Spleen (tissue), 11 donors: ENCODE results near the gene CTNNBL1. TPM values are rescaled to one million over a fixed set of nuclear protein-coding genes. Genes with fewer than 3 reads are reported as not detected.

Experiments
- DNase-seq: peaks from one replicate; pipeline ENCODE4 v3.0.0-alpha.2; 2020
- H3K27ac ChIP-seq, 8 donors: fragments of 200-600 bp; sonication (generic) in 7 of 8; 1 replicate in 4 of 8; 2 replicates in 4 of 8; pipeline versions ENCODE4 v1.5.0 to v1.8.0; 2016 to 2021; ENCODE audit warnings: inconsistent platforms in 4 of 8, mild to moderate bottlenecking in 4 of 8, moderate library complexity in 1 of 8
- H3K27me3 ChIP-seq, 7 donors: fragments of 200-600 bp; sonication (generic) in 6 of 7; replicated peaks in 1 of 7; 1 replicate in 4 of 7; 2 replicates in 3 of 7; pipeline versions ENCODE4 v1.5.0 to v1.8.0; 2016 to 2021; ENCODE audit warnings: inconsistent platforms in 3 of 7, mild to moderate bottlenecking in 1 of 7
- H3K36me3 ChIP-seq, 6 donors: fragments of 200-600 bp; sonication (generic) in 5 of 6; 1 replicate in 4 of 6; 2 replicates in 2 of 6; pipeline versions ENCODE4 v1.5.0 to v1.8.0; 2016 to 2021; ENCODE audit warnings: inconsistent platforms in 2 of 6
- H3K4me1 ChIP-seq, 6 donors: fragments of 200-600 bp; sonication (generic) in 5 of 6; 1 replicate in 3 of 6; 2 replicates in 3 of 6; pipeline versions ENCODE4 v1.5.0 to v1.8.0; 2016 to 2021; ENCODE audit warnings: inconsistent platforms in 3 of 6
- H3K4me3 ChIP-seq, 8 donors: fragments of 200-600 bp; sonication (generic) in 7 of 8; 1 replicate in 4 of 8; 2 replicates in 4 of 8; pipeline versions ENCODE4 v1.5.0 to v1.8.0; 2016 to 2021; ENCODE audit warnings: inconsistent platforms in 4 of 8, mild to moderate bottlenecking in 4 of 8, moderate library complexity in 2 of 8
- H3K9me3 ChIP-seq, 8 donors: fragments of 200-600 bp; sonication (generic) in 7 of 8; 1 replicate in 4 of 8; 2 replicates in 4 of 8; pipeline versions ENCODE4 v1.5.0 to v1.8.0; 2016 to 2021; ENCODE audit warnings: inconsistent platforms in 4 of 8
- POLR2A ChIP-seq, 3 donors: fragments of 450-650 bp; IDR thresholded peaks; one replicate each; pipeline ENCODE4 v1.5.1; 2017; ENCODE audit warnings: antibody characterized with exemption in 3 of 3, mild to moderate bottlenecking in 1 of 3
- POLR2AphosphoS5 ChIP-seq, 3 donors: sonication (generic); formaldehyde crosslinking; IDR thresholded peaks; one replicate each; pipeline ENCODE4 v1.5.1; 2017; ENCODE audit warnings: antibody characterized with exemption in 3 of 3
- WGBS, 5 donors: extraction: QIAGEN DNeasy Blood & Tissue Kit in 3 of 5; methylation state at CpG; one replicate each; pipeline versions ENCODE4 v1.1.5 to v1.1.7; 2013 to 2018; 5-methylcytosine and 5-hydroxymethylcytosine counted together
- intact Hi-C: fragments of 100-400 bp; cut with DNase I; formaldehyde crosslinking; loops from one replicate; pipeline ENCODE4 v1.15.0; 2023; ENCODE audit warnings: low total_unique reads
- polyA plus RNA-seq, 3 donors: library from polyadenylated mRNA; stranded (reverse); fragments of 200-250 nt; gene quantifications; one replicate each; pipeline ENCODE4 v1.2.1, GENCODE V29; 2013
- total RNA-seq, 7 donors: library from RNA; depleted of rRNA in 3 of 7; stranded (reverse); fragments of >200 nt in 3 of 7; fragmentation: NEBNext Ultra II Directional in 4 of 7; extraction: Animal tissue kit (Norgen Biotek cat#: 25700) in 4 of 7; gene quantifications; one replicate each; pipeline versions ENCODE4 v1.1.0 to v1.2.1, GENCODE V29; 2016 to 2021
- TF ChIP-seq, protein P1 (sequence below), 11 experiments: fragments of 200-600 bp in 7 of 11; fragments of 450-650 bp in 4 of 11; sonication (generic) in 4 of 11; IDR thresholded peaks in 8 of 11; conservative IDR thresholded peaks in 3 of 11; 1 replicate in 7 of 11; 2 replicates in 4 of 11; pipeline versions ENCODE4 v1.4.0 to v1.8.0; 2016 to 2021; ENCODE audit warnings: antibody characterized with exemption in 11 of 11, inconsistent platforms in 4 of 11, mild to moderate bottlenecking in 1 of 11
- donor health status: healthy with polysubstance abuse.
- donor health status: DM: no; HTN: no; CAD: no; lungs with moderate emphysema.
- donor health status: DM: no; HTN: no; CAD: no.
- donor health status: Bipolar disorder and iron deficiency.
- donor health status: healthy.
- donor health status: DM: no; HTN: no; CAD: no.
- donor health status: DM: yes; HTN: yes; CAD: no.

The CTNNBL1 gene
- total and polyA plus RNA-seq, 10 donors, result 46.5 to 135 (median 82.9) TPM

DNA sequence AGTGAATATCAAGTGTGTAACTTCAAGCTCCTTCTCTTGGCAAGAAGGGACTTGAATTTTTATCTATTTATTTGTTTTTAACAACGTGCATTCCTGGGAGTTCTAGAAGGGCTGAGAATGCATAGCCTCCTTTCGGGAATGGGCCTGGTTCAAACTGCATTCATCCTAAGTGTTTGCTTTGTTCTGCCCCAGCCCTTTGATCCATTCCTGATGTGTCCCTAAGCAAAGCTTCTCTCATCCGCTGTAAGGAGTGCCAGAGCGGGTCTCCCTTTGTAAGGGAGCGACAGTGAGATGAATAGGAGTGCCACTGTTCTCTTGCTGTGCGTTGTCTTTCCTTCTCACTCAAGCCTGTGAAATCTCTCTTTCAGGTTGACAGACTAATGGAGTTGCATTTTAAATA, 148.1 kb downstream of the CTNNBL1 start:
- 85 to 93% (median 93%) methylated on average over 6 of the region's 6 CpGs for WGBS, 5 donors
- intact Hi-C loops, result no loop called here
- H3K36me3 ChIP-seq, result peaks cover 0 to 76% (median 35%) of the 10 kb centered on the region in 6 donors
- H3K4me1 ChIP-seq, result peaks cover 0 to 11% (median 0%) of the 10 kb centered on the region in 6 donors
- DNase-seq, result no peak
- TF ChIP-seq POLR2AphosphoS5 (IDR thresholded peaks at IDR 0.05), result no peak
- TF ChIP-seq, protein P1, sequence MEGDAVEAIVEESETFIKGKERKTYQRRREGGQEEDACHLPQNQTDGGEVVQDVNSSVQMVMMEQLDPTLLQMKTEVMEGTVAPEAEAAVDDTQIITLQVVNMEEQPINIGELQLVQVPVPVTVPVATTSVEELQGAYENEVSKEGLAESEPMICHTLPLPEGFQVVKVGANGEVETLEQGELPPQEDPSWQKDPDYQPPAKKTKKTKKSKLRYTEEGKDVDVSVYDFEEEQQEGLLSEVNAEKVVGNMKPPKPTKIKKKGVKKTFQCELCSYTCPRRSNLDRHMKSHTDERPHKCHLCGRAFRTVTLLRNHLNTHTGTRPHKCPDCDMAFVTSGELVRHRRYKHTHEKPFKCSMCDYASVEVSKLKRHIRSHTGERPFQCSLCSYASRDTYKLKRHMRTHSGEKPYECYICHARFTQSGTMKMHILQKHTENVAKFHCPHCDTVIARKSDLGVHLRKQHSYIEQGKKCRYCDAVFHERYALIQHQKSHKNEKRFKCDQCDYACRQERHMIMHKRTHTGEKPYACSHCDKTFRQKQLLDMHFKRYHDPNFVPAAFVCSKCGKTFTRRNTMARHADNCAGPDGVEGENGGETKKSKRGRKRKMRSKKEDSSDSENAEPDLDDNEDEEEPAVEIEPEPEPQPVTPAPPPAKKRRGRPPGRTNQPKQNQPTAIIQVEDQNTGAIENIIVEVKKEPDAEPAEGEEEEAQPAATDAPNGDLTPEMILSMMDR (IDR thresholded peaks at IDR 0.05 in 8 of 11, conservative IDR thresholded peaks at IDR 0.05 in 3 of 11), result no peak
- no peak for TF ChIP-seq POLR2A (IDR thresholded peaks at IDR 0.05)
- no peak overlapping the region for H3K4me3 ChIP-seq
- no peak overlapping the region for H3K27ac ChIP-seq
- H3K27me3 ChIP-seq, result no peaks in the 10 kb centered on the region
- H3K9me3 ChIP-seq, result no peaks in the 10 kb centered on the region

DNA sequence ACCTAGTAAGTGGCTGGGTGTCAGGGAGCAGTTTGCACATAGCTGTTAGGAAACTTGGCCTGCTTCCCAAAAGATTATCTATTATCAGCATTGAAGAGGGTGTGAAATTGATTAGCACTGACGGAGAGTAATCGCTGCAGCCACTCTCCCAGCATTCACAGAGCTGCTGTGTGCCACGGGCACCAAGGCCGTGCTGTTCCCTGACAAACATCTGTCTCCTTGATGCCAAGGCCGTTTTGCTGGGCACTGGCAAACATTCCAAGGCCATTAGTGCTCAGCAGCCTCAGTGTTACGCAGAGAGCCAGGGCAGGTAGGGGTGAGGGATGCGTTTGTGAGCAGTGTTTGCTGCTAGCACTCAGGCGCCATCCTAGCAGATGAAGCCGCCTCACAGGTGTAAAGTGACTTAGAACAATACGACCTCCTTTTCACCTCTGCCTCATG, 151.4 kb downstream of the CTNNBL1 start:
- TF ChIP-seq POLR2A (IDR thresholded peaks at IDR 0.05) (no peak), POLR2AphosphoS5 (IDR thresholded peaks at IDR 0.05) (peak; percentile 13 to 78 (median 69))
- TF ChIP-seq, protein P1 (IDR thresholded peaks at IDR 0.05 in 8 of 11, conservative IDR thresholded peaks at IDR 0.05 in 3 of 11), result no peak
- WGBS, 5 donors, result 70 to 83% (median 78%) methylated on average over 10 of the region's 10 CpGs
- DNase-seq, result peak; percentile 77
- H3K4me1 ChIP-seq, result peaks cover 0 to 11% (median 0%) of the 10 kb centered on the region in 6 donors
- intact Hi-C loops, result no loop called here
- peaks cover 0 to 100% (median 43%) of the 10 kb centered on the region in 6 donors for H3K36me3 ChIP-seq
- no peaks in the 10 kb centered on the region for H3K9me3 ChIP-seq
- peak overlapping the region in 6 of 8 donors; percentile 3 to 68 (median 16) for H3K27ac ChIP-seq
- no peaks in the 10 kb centered on the region for H3K27me3 ChIP-seq
- H3K4me3 ChIP-seq, result no peak overlapping the region

DNA sequence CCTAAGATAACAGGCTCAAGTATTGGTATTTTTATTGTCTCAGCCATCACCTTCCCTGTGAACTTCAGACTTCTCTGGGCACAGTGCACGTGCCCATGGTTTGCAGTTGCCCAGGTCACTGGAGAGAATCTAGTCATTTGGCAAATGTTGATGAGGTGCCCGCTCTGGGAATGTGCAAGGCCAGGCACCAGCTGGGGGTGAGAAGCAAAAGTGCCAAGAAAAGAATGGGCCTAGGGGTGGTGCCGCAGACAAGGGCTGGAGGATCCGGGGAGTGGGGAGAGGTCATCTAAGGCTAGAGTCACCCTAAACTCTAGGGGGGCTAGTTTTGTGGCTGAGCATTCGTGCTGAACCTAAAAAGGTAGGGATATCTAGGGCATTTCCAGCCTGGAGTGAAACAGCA, 152.0 kb downstream of the CTNNBL1 start:
- intact Hi-C loops, result no loop called here
- Histone ChIP-seq H3K9me3 (no peaks in the 10 kb centered on the region), H3K27ac (peak overlapping the region in 3 of 8 donors; percentile 24 to 68 (median 61)), H3K36me3 (peaks cover 0 to 100% (median 41%) of the 10 kb centered on the region in 6 donors), H3K27me3 (no peaks in the 10 kb centered on the region), H3K4me3 (no peak overlapping the region), H3K4me1 (peaks cover 0 to 11% (median 0%) of the 10 kb centered on the region in 6 donors)
- WGBS, 5 donors, result 87 to 95% (median 93%) methylated on average over 5 of the region's 5 CpGs
- TF ChIP-seq, protein P1 (IDR thresholded peaks at IDR 0.05 in 8 of 11, conservative IDR thresholded peaks at IDR 0.05 in 3 of 11), result no peak
- TF ChIP-seq POLR2AphosphoS5 (IDR thresholded peaks at IDR 0.05), result no peak
- TF ChIP-seq POLR2A (IDR thresholded peaks at IDR 0.05), result no peak
- DNase-seq, result no peak

DNA sequence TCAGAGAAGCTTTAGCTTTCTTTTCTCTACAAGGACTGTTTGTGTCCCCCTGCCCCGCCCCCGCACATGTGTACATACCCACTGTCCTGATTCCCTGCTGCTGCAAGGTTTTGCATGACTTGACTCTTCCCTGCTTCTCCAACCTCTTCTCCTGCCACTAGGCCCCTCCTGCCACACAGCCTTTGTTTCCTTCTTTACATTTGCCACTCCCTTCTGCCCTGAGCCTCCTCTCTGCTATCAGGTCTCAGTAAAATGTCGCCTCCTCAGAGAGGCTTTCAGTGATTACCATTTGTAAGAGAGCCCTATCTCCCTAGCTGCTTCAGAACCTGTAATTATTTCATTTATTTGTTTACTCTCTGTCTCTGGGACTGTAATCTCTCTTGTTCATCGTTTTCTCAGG, 152.7 kb downstream of the CTNNBL1 start:
- H3K4me3 ChIP-seq, result no peak overlapping the region
- no peaks in the 10 kb centered on the region for H3K27me3 ChIP-seq
- no peak for DNase-seq
- intact Hi-C loops, result no loop called here
- H3K9me3 ChIP-seq, result no peaks in the 10 kb centered on the region
- TF ChIP-seq, protein P1 (IDR thresholded peaks at IDR 0.05 in 8 of 11, conservative IDR thresholded peaks at IDR 0.05 in 3 of 11), result no peak
- TF ChIP-seq POLR2AphosphoS5 (IDR thresholded peaks at IDR 0.05), result no peak
- no peak for TF ChIP-seq POLR2A (IDR thresholded peaks at IDR 0.05)
- peaks cover 0 to 11% (median 0%) of the 10 kb centered on the region in 6 donors for H3K4me1 ChIP-seq
- H3K27ac ChIP-seq, result peak overlapping the region in 1 of 8 donors; percentile 68
- 92 to 96% (median 94%) methylated on average over 4 of the region's 4 CpGs for WGBS, 5 donors
- H3K36me3 ChIP-seq, result peaks cover 0 to 100% (median 42%) of the 10 kb centered on the region in 6 donors
